DND-41 (cell line): ENCODE measurements around the gene STAM.

Experiments
- CTCF ChIP-seq: IDR thresholded peaks from 2 replicates; pipeline ENCODE4 v1.5.1; 2012; ENCODE audit warnings: borderline replicate concordance, low read length, moderate library complexity, mild to moderate bottlenecking; ENCODE audit not compliant: poor library complexity, severe bottlenecking; ENCODE audit errors: extremely low read depth
- EZH2 ChIP-seq: IDR thresholded peaks from 3 replicates; pipeline ENCODE4 v1.6.1; 2012; ENCODE audit warnings: borderline replicate concordance, low read depth, mild to moderate bottlenecking, moderate library complexity, low read length, inconsistent platforms; ENCODE audit not compliant: severe bottlenecking

GRCh38 chr10:17743437-17743836 is 99.5 kb downstream of the STAM start:
- TF ChIP-seq CTCF = no peak
- TF ChIP-seq EZH2 = no peak
